ENCODE measurements around the gene RTP5. TPM values are rescaled to one million over a fixed set of nuclear protein-coding genes. Genes with fewer than 3 reads are reported as not detected.
"Not testable (repeated sequence)": the region's sequence is repeated elsewhere in the genome, so short reads cannot be mapped to it uniquely, and the experiment has no call there.

RTP5 gene
- polyA plus RNA-seq, 12 donors: not detected

- no peak for DNase-seq
These were observed 52.9 kb downstream of the RTP5 start for GRCh38 chr2:241922411-241922810.

GRCh38 chr2:241922816-241923601 is 53.5 kb downstream of the RTP5 start:
- DNase-seq: not testable (repeated sequence)

Other genes with a start within 250 kb of the RTP5 start
- gene THAP4, start 232.6 kb upstream of the RTP5 start, polyA plus RNA-seq (ENCODE audit: insufficient read length in 12 of 12): 10 to 100 TPM in 11 of 12 donors, not detected in 1; 31.7 to 51.7 (median 36.8) TPM
- gene ATG4B, start 232.0 kb upstream of the RTP5 start, polyA plus RNA-seq (ENCODE audit: insufficient read length in 12 of 12): 10 to 100 TPM in 11 of 12 donors, not detected in 1; 37.2 to 66.5 (median 50.2) TPM
- 10 to 100 TPM in 11 of 12 donors, not detected in 1; 19.5 to 40.7 (median 24.9) TPM for gene DTYMK, start 182.9 kb upstream of the RTP5 start, polyA plus RNA-seq (ENCODE audit: insufficient read length in 12 of 12)
- 10 to 100 TPM in 11 of 12 donors, not detected in 1; 17.0 to 37.0 (median 23.5) TPM for gene ING5, start 167.7 kb upstream of the RTP5 start, polyA plus RNA-seq (ENCODE audit: insufficient read length in 12 of 12)
- 10 to 100 TPM in 11 of 12 donors, not detected in 1; 14.2 to 34.5 (median 19.8) TPM for gene D2HGDH, start 135.1 kb upstream of the RTP5 start, polyA plus RNA-seq (ENCODE audit: insufficient read length in 12 of 12)
- under 1 TPM in 7 of 12 donors, not detected in 5; 0.09 to 0.48 (median 0.21) TPM for gene GAL3ST2, start 92.9 kb upstream of the RTP5 start, polyA plus RNA-seq (ENCODE audit: insufficient read length in 12 of 12)
- 10 to 100 TPM in 1 of 12 donors, 1 to 10 TPM in 10, not detected in 1; 2.3 to 27.3 (median 4.5) TPM for gene NEU4, start 60.5 kb upstream of the RTP5 start, polyA plus RNA-seq (ENCODE audit: insufficient read length in 12 of 12)
- under 1 TPM in 6 of 12 donors, not detected in 6; 0.12 to 0.68 (median 0.17) TPM for gene PDCD1, start 10.8 kb upstream of the RTP5 start, polyA plus RNA-seq (ENCODE audit: insufficient read length in 12 of 12)

Data from muscle of arm (tissue), 12 donors.